Measurements from ENCODE around the gene ACKR3.

Gene ACKR3

GRCh38 chr2:236612737-236613136 lies 43.1 kb downstream of the ACKR3 start:
- no peak for DNase-seq (ENCODE audit: low read depth)

- no peak for DNase-seq (ENCODE audit: low read depth)
Observed at GRCh38 chr2:236613612-236614011, 44.0 kb downstream of the ACKR3 start.

- DNase-seq (ENCODE audit: low read depth): no peak
Observed at GRCh38 chr2:236614551-236614950, 44.9 kb downstream of the ACKR3 start.

DNA sequence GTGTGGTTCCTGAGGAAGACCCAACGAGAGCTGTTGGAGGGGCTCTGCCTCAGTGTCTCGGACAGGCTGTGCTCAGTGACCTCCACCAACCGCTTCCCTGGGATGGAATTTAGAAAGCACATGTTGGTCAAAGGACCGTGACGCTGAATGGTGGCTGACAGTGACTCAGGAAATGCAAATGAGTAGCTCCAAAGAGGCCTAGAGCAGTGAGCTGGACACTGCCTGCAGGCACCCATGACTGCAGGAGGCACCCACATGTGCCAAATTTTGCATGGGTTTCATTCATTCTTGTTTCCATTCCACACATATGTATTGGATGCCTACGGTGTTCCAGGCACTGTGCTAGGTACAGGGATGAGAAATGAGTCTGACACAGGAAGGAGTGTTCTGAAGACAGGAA lies 46.4 kb downstream of the ACKR3 start:
- DNase-seq (ENCODE audit: low read depth): no peak

DNA sequence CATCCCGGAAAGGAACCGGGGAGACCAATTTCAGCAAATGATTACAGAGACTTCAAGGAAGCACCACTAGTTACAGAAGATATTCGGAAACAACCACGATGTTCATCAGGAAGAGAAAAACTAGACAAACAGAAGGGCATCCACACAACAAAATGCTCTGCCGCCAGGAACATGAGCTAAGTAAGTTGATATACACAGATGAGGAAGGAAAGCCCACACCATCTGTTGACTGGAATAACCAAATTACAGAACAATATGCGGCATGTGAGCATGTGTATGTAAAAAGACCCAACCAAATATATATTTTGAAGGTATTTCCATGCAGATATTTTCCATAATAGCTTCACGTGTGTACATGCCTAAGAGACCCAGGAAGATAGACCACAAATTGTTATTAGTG lies 47.0 kb downstream of the ACKR3 start:
- no peak for DNase-seq (ENCODE audit: low read depth)

DNA sequence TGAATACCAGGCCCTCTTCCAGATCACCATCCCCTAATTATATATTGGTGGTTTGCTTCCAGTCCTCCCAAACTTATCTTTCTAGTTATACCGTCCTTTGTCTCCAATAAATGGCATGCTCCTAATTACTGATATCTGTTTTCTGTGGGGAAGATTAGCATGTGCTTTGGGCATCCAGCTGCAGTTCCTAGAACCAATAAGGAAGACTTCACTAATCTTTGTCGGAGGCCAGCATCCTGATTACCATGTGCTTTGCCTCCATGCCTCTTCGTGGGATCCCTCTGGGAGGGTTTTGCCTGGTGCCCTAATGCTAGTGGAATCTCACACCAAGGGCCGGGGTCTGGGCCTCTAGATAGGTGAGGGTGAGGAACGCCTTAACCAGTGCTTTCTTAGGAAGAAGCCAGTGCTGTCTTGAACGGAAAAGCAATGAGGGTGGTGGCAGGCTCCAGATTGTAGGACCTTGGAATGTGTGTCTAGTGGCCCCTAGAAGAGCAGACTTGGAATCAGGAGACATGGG lies 47.7 kb downstream of the ACKR3 start:
- no peak for DNase-seq (ENCODE audit: low read depth)

DNA sequence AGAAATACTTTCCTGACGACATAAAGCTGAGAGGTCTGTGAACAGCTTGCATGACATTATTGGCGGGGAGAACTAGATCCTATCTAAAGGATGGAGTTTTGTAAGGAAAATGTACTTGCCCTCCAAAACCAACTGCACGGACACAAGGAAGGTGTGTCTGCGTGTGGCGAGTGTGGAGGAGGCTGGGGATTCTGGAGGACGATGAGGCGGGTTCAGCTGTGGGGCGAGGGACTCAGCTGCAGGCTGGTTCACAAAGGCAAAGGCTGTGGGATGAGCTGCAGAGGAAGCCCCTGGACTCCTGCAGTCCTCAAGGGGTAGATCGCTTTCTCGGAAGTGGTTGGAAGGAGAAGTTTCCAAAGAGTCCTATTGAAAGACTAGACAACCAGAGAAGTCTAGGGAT lies 48.2 kb downstream of the ACKR3 start:
- DNase-seq (ENCODE audit: low read depth): no peak

GRCh38 chr2:236618370-236618769 lies 48.7 kb downstream of the ACKR3 start:
- no peak for DNase-seq (ENCODE audit: low read depth)

DNA sequence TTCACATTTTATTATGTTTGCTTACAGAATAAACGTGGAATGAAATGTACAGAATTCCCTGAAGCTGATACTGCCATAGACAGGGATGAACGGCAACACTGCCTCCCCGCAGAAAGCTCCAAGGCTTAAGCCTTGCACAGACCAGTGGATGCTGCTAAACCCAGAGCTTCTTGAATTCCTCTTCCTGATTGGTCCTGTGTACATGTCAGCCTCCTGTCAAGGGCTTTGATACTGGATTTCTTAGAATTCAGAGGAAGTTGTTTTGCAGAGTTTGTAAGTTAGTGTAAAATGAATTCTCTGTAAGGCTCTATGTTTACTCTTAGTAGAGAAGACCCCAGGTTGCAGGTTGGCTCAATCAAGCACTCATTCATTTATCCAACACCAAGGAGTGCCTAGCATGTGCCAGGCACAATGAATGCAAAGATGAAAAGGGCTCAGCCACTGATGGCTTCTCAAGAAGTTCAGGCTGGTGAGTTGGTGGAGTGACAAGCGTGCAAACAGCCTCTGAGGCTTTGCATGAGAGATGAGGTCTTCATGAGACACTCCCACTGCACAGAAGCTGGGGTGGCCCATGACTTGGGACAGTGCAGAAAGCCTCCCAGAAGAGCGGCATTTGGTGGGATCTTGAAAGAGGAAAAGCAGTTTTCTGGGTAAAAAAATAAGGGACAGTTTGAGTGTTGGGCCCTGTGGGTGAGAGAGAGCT lies 50.4 kb downstream of the ACKR3 start:
- no peak for DNase-seq (ENCODE audit: low read depth)

GRCh38 chr2:236621786-236622185 lies 52.2 kb downstream of the ACKR3 start:
- no peak for DNase-seq (ENCODE audit: low read depth)

DNA sequence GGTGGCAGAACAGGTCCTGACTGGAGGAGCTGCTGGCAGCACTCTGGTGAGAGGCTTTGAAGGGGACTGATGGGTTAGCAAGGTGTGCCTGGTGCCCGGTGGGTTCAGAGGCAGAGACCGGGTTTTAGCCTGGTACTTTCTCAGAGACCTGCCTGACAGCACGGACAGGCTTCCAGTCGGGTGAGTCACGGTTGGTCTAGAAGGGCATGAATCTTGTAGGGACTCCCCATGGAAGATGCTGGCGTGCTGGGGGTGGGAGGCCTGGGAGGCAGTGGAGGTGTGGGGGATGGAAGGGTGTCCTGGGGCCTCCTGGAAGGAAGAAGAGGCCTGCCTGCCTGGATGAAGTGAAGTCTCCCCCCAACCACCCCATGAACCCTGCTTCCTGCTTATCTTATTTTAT lies 52.6 kb downstream of the ACKR3 start:
- DNase-seq (ENCODE audit: low read depth): no peak

GRCh38 chr2:236622660-236623059 lies 53.0 kb downstream of the ACKR3 start:
- no peak for DNase-seq (ENCODE audit: low read depth)

GRCh38 chr2:236623816-236624215 lies 54.2 kb downstream of the ACKR3 start:
- DNase-seq (ENCODE audit: low read depth): no peak

DNA sequence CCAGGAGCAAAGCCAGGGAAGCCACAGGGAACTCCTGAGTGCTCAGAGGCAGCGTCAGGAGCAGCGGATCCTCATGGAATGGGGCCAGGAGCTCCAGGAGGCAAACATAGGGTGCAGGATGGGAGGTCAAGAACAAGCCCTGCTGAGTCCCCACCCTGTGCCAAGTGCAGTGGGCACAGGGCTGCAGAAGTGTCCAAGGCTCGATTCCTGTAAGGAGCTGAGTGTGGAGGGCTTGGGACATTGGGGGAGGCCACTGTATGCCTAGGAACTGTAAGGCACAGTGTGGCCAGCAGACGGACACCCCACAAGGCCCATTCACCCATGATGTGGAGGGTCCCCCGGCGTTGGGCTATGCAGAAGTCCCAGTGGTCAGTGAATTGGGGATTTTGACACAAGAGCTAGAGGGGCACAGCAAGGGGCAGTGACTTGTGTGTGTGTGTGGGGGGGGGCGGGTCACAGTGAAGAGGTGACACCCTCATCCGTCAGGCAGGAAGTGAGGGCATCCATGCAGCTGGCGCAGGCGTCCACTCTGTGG lies 55.6 kb downstream of the ACKR3 start:
- no peak for DNase-seq (ENCODE audit: low read depth)

DNA sequence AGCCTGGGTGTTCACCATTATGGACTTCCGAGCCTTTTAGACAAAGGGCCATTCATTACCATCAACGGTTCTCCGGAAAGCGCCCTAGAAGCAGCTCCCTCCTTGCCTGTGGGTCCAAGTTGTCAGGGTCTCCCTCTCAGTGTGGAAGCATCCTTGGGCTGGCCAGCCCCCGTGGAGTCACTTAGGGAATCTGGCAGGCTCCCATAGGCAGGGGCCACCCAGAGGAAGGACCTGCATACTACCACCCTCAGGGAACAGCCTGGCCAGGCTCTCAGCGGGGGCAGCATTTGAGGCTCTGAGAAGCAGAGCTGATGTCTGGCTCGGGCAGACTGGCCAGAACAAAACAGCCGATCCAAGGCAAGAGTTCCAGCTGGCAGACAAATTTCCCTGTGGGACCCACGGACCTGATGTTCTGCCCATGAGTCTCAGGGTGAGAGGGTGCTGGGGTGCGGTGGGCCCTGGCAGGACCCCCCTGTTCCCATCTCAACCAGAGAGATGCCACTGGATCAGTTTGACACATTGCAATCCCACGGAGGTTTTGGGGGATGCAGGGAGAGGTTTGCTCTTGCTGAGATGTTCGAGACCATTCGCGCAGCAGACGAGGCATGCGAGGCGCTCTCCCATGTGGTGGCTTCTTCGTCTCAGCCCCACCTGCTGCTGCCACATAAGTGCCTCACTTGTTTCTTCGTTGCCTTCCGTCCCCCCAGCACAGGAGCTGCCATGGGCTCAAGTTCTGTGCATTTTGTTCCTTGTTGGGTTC lies 56.9 kb downstream of the ACKR3 start:
- DNase-seq (ENCODE audit: low read depth): no peak

DNA sequence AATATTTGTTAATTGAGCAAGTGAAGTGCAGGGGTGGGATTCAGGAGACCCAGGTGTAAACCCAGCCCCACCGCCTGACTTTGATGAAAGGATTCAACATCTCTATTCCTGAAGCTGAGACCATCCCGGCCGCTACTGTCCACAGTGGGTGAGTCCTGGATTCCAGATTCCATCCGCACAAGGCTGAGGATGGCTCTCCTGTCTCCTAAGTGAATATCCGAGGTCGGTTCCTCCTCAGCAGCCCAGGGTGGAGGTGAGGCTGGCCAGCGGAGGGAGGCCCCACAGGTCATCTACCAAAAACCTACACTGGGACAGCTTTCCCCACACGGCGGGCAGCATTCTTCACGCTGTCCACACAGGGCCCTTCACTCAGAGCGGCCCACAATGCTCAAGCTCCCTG lies 57.6 kb downstream of the ACKR3 start:
- no peak for DNase-seq (ENCODE audit: low read depth)

DNA sequence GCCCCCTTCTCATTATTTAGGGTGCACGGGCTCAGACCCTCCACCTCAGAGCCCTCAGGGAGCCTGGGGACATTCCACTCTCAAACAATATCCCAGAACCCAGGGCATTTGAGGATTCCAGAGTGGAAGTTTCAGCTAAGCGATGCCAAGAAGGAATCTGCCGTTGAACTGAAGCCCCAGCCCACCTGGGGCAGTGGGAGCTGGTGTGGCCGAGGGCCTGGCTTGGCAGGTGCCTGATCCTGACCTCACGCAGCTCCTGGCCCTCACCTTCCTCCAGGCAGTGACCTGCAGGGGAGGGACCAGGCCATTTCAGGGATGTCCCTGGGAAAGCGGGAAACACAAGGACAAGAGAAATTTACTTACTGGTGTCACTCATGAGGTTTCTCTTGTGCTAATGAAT lies 58.2 kb downstream of the ACKR3 start:
- DNase-seq (ENCODE audit: low read depth): no peak

GRCh38 chr2:236628256-236628901 lies 58.8 kb downstream of the ACKR3 start:
- no peak for DNase-seq (ENCODE audit: low read depth)

DNA sequence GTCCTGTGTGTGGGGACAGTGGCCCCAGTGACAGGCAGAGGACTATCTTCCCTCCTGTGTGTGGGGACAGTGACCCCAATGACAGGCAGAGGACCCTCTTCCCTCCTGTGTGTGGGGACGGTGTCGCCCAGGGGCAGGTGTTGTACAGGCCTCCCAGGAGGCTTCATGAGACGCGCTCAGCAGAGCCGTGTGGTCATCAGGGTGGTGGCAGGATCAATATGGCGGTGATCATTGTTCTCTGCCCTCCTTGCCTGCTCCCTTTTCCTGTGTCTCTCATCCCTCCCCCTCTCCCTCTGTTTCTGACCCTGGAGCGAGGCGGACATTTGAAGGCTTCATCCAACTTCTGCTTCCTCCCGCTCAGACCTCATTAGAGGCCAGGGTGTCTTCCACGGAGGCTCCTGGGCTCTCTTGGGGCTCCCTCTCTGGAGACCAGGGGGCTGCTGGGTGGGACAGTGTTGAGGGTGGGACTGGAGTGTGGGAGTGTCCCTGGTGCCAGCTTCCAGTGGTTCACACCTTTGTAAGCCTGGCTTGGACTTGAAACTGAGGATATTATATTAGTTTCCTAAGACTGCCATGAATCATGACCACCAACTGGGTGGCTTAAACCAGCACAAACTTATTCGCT lies 59.5 kb downstream of the ACKR3 start:
- no peak for DNase-seq (ENCODE audit: low read depth)

DNA sequence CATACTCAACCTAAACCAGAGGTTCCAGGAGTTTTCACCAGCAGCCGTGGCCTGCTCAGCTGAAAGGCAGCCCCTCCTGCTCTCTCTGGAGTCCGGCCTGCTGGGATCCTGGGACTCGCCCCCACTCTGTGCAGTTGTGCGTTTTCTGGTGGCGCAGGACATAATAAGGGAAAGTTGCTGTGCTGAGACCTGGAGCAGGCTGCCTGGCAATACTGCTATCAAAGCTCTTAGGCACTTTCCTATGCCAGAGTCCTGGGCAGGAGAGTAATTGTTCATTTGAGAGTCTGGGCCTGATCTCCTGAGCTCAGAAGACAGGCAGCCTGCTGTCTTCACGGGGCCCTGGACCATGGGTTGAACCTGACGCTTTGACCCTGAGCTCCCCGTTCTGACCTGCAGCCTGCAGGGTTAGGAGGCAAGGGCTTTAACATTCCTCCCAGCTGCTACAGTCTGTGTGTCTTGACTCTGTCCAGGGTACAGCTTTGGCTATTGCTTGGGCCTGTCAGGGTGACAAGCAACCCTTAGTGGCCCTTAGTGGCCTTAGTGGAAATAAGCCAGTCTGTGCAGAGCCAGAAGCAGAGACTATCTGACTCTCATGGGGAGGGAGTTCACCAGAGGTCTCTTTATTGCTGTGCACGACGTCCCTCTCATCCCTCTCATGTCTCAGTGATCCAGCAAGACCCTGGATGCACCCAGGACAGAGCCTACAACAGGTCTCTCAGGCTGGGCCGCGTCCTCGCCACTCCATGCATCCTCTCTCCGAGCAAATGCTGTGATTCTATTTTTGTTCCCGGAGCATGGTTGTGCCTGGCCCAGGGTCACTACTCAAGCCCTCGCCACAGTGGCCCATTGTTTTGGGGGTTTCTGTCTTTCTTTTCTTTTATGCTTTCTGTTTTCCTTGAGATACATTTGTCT lies 60.6 kb downstream of the ACKR3 start:
- no peak for DNase-seq (ENCODE audit: low read depth)

GRCh38 chr2:236631281-236631855 lies 61.7 kb downstream of the ACKR3 start:
- DNase-seq (ENCODE audit: low read depth): no peak

All from fibroblast of the conjunctiva (primary cell).